DOHH2 (cell line): Measurements from ENCODE around the gene VPS4A.

ENCODE experiments used
- CTCF ChIP-seq: fragments of 200-600 bp; sonication (generic); IDR thresholded peaks from one replicate; pipeline ENCODE4 v1.5.1; 2014; ENCODE audit warnings: antibody characterized with exemption, mild to moderate bottlenecking, low read depth, low read length; ENCODE audit not compliant: poor library complexity, severe bottlenecking
- EZH2phosphoT487 ChIP-seq: fragments of 200-600 bp; sonication (generic); IDR thresholded peaks from 2 replicates; pipeline ENCODE4 v1.6.1; 2017; ENCODE audit warnings: borderline replicate concordance, mild to moderate bottlenecking, antibody characterized with exemption, low read length, moderate library complexity, mixed read lengths

GRCh38 chr16:69315486-69316311 lies 4.5 kb downstream of the VPS4A start:
- TF ChIP-seq CTCF (no peak), EZH2phosphoT487 (no peak)
